H1 (cell line): ENCODE results near the gene GPNMB. TPM values are rescaled to one million over a fixed set of nuclear protein-coding genes. Genes with fewer than 3 reads are reported as not detected.

Experiments
- CTCF ChIA-PET: fragments of 300-600 bp; sonication (Branson Sonifier 250); formaldehyde crosslinking; loops from one replicate; lab custom pipeline; 2021; ENCODE audit not compliant: partially characterized antibody; lab: Charles Lee
- POLR2A ChIA-PET: fragments of 300-600 bp; sonication (Branson Sonifier 250); formaldehyde crosslinking; loops from one replicate; lab custom pipeline; 2021; ENCODE audit warnings: inconsistent platforms; ENCODE audit not compliant: partially characterized antibody; lab: Charles Lee
- DNase-seq, 2 experiments: peaks; one replicate each; pipeline versions ENCODE4 v3.0.0 to v3.0.0-alpha.2; 2010 to 2022; ENCODE audit warnings: low spot score in 2 of 2, low read depth in 1 of 2, mixed read lengths in 1 of 2
- FAIRE-seq: peaks from 2 replicates; lab custom pipeline; 2011; peaks lifted over from hg19 to GRCh38; lab: Jason Lieb, UNC
- H2AFZ ChIP-seq: 2 replicates; pipeline ENCODE4 v1.8.1; 2012; ENCODE audit warnings: low read length, inconsistent platforms
- H2AK5ac ChIP-seq: 2 replicates; pipeline ENCODE4 v1.6.1; 2013; ENCODE audit warnings: low read depth, low read length
- H2BK120ac ChIP-seq: replicated peaks from 2 replicates; pipeline ENCODE3; 2013; ENCODE audit warnings: low read depth, low read length, inconsistent platforms
- H2BK12ac ChIP-seq: 2 replicates; pipeline ENCODE4 v1.6.1; 2013; ENCODE audit warnings: low read depth, low read length
- H2BK15ac ChIP-seq: 2 replicates; pipeline ENCODE4 v1.6.1; 2013; ENCODE audit warnings: low read length
- H2BK20ac ChIP-seq: 2 replicates; pipeline ENCODE4 v1.6.1; 2013; ENCODE audit warnings: low read length
- H2BK5ac ChIP-seq: 2 replicates; pipeline ENCODE4 v1.6.1; 2013; ENCODE audit warnings: low read depth, low read length
- H3K14ac ChIP-seq: 2 replicates; pipeline ENCODE4 v1.6.1; 2013; ENCODE audit warnings: inconsistent platforms; ENCODE audit not compliant: insufficient read length
- H3K18ac ChIP-seq: 2 replicates; pipeline ENCODE4 v1.6.1; 2013; ENCODE audit warnings: low read length; ENCODE audit errors: extremely low read depth
- H3K23ac ChIP-seq: 2 replicates; pipeline ENCODE4 v1.6.1; 2013; ENCODE audit warnings: inconsistent platforms; ENCODE audit not compliant: insufficient read length
- H3K23me2 ChIP-seq: 2 replicates; pipeline ENCODE4 v1.6.1; 2013; ENCODE audit warnings: low read depth, low read length
- H3K27ac ChIP-seq: 2 replicates; pipeline ENCODE4 v1.6.1; 2011; ENCODE audit warnings: low read depth, low read length, inconsistent platforms
- H3K27me3 ChIP-seq, 4 experiments: replicated peaks in 1 of 4; 1 replicate in 1 of 4; 2 replicates in 3 of 4; pipeline versions ENCODE4 v1.6.1 to v1.8.1; 2011 to 2013; ENCODE audit warnings: low read length in 3 of 4, mild to moderate bottlenecking in 3 of 4, inconsistent platforms in 2 of 4, mixed read lengths in 2 of 4, moderate library complexity in 1 of 4; ENCODE audit not compliant: control insufficient read depth in 3 of 4, insufficient read depth in 3 of 4; ENCODE audit errors: extremely low read depth in 1 of 4
- H3K36me3 ChIP-seq, 4 experiments: 2 replicates each; pipeline versions ENCODE4 v1.6.1 to v1.8.1; 2011 to 2013; ENCODE audit warnings: mild to moderate bottlenecking in 4 of 4, low read length in 3 of 4, moderate library complexity in 2 of 4, control low read depth in 1 of 4, inconsistent platforms in 1 of 4; ENCODE audit not compliant: insufficient read depth in 4 of 4, control insufficient read depth in 2 of 4
- H3K4ac ChIP-seq: replicated peaks from 2 replicates; pipeline ENCODE3; 2013; ENCODE audit warnings: low read length, low read depth, mixed read lengths, inconsistent platforms; ENCODE audit not compliant: insufficient read length
- H3K4me1 ChIP-seq, 4 experiments: replicated peaks in 1 of 4; 1 replicate in 1 of 4; 2 replicates in 3 of 4; pipeline versions ENCODE4 v1.6.1 to v1.8.1; 2011 to 2013; ENCODE audit warnings: low read length in 3 of 4, inconsistent platforms in 2 of 4, mixed read lengths in 1 of 4; ENCODE audit not compliant: insufficient read depth in 4 of 4, control insufficient read depth in 3 of 4
- H3K4me2 ChIP-seq, 2 experiments: 2 replicates each; pipeline versions ENCODE4 v1.6.1 to v1.8.1; 2011 to 2013; ENCODE audit warnings: low read depth in 2 of 2, low read length in 2 of 2, control low read depth in 1 of 2, inconsistent platforms in 1 of 2, mild to moderate bottlenecking in 1 of 2; ENCODE audit not compliant: insufficient read depth in 1 of 2
- H3K4me3 ChIP-seq, 4 experiments: fragments of 200-600, 300-600 bp in 1 of 4; sonication (generic), shearing (Covaris generic), sonication (Bioruptor Twin) in 1 of 4; 2 replicates each; pipeline versions ENCODE4 v1.5.1 to v1.8.1; 2011 to 2016; ENCODE audit warnings: low read length in 4 of 4, low read depth in 3 of 4, control low read depth in 2 of 4, inconsistent platforms in 2 of 4, mild to moderate bottlenecking in 2 of 4, mixed read lengths in 1 of 4, moderate library complexity in 1 of 4; ENCODE audit not compliant: insufficient read depth in 2 of 4; ENCODE audit errors: extremely low read depth in 1 of 4
- H3K56ac ChIP-seq: replicated peaks from 2 replicates; pipeline ENCODE3; 2013; ENCODE audit warnings: low read depth, mild to moderate bottlenecking, mixed read lengths, low read length, inconsistent platforms; ENCODE audit not compliant: insufficient read length
- H3K79me1 ChIP-seq: 2 replicates; pipeline ENCODE4 v1.6.1; 2013; ENCODE audit warnings: low read depth, low read length, control low read depth
- H3K79me2 ChIP-seq, 2 experiments: 2 replicates each; pipeline versions ENCODE4 v1.6.1 to v1.8.1; 2012 to 2013; ENCODE audit warnings: low read length in 2 of 2, mild to moderate bottlenecking in 2 of 2, inconsistent platforms in 1 of 2; ENCODE audit not compliant: insufficient read depth in 2 of 2, control insufficient read depth in 1 of 2
- H3K9ac ChIP-seq, 4 experiments: replicated peaks in 1 of 4; 1 replicate in 1 of 4; 2 replicates in 3 of 4; pipeline versions ENCODE4 v1.6.1 to v1.8.1; 2011 to 2013; ENCODE audit warnings: low read depth in 3 of 4, low read length in 3 of 4, control low read depth in 2 of 4, mild to moderate bottlenecking in 2 of 4, moderate library complexity in 2 of 4, inconsistent platforms in 1 of 4; ENCODE audit errors: extremely low read depth in 1 of 4
- H3K9me3 ChIP-seq, 2 experiments: 2 replicates each; pipeline versions ENCODE4 v1.6.1 to v1.8.1; 2012 to 2013; ENCODE audit warnings: mild to moderate bottlenecking in 2 of 2, moderate library complexity in 2 of 2, control low read depth in 1 of 2, inconsistent platforms in 1 of 2, low read depth in 1 of 2, low read length in 1 of 2, mixed read lengths in 1 of 2; ENCODE audit not compliant: insufficient read depth in 2 of 2
- H4K20me1 ChIP-seq, 2 experiments: replicated peaks in 1 of 2; 2 replicates each; pipeline versions ENCODE3 to v1.8.1; 2011 to 2013; ENCODE audit warnings: inconsistent platforms in 2 of 2, low read length in 2 of 2, mild to moderate bottlenecking in 1 of 2; ENCODE audit not compliant: insufficient read depth in 2 of 2, control insufficient read depth in 1 of 2
- H4K5ac ChIP-seq: 2 replicates; pipeline ENCODE4 v1.6.1; 2013; ENCODE audit warnings: low read length, low read depth, mixed read lengths, inconsistent platforms; ENCODE audit not compliant: insufficient read length
- H4K8ac ChIP-seq: 2 replicates; pipeline ENCODE4 v1.8.0; 2013; ENCODE audit warnings: mild to moderate bottlenecking, moderate library complexity, low read length, inconsistent platforms; ENCODE audit not compliant: insufficient read depth; ENCODE audit errors: extremely low read depth
- H4K91ac ChIP-seq: replicated peaks from 2 replicates; pipeline ENCODE3; 2013; ENCODE audit warnings: low read length, mixed read lengths, inconsistent platforms; ENCODE audit not compliant: insufficient read length
- BCL11A ChIP-seq, 2 experiments: IDR thresholded peaks; one replicate each; pipeline ENCODE4 v1.6.1; 2011; ENCODE audit warnings: low read depth in 2 of 2, low read length in 2 of 2, mild to moderate bottlenecking in 2 of 2
- GTF2F1 ChIP-seq: IDR thresholded peaks from 2 replicates; pipeline ENCODE4 v1.6.1; 2012; ENCODE audit warnings: low read depth, low read length, improper control_type of control experiment, borderline replicate concordance
- KDM1A ChIP-seq: fragments of 200-600, 300-600 bp; sonication (generic); IDR thresholded peaks from 2 replicates; pipeline ENCODE4 v1.7.1; 2016; ENCODE audit warnings: mild to moderate bottlenecking, low read length, borderline replicate concordance
- KDM4A ChIP-seq: IDR thresholded peaks from one replicate; pipeline ENCODE4 v1.7.1; 2012; ENCODE audit warnings: low read depth, mild to moderate bottlenecking, moderate library complexity, low read length, inconsistent platforms; ENCODE audit not compliant: severe bottlenecking
- KDM5A ChIP-seq: fragments of 200-600 bp; IDR thresholded peaks from 2 replicates; pipeline ENCODE4 v1.7.1; 2012; ENCODE audit warnings: mild to moderate bottlenecking, low read length, inconsistent platforms, mixed read lengths
- RBBP5 ChIP-seq: IDR thresholded peaks from 2 replicates; pipeline ENCODE4 v1.7.1; 2012; ENCODE audit warnings: low read depth, mild to moderate bottlenecking, inconsistent platforms, low read length, moderate library complexity, borderline replicate concordance
- RFX5 ChIP-seq: IDR thresholded peaks from 2 replicates; pipeline ENCODE4 v1.6.1; 2011; ENCODE audit warnings: low read depth, low read length, improper control_type of control experiment, borderline replicate concordance
- RXRA ChIP-seq: IDR thresholded peaks from 2 replicates; pipeline ENCODE4 v1.6.1; 2011; ENCODE audit warnings: low read depth, mild to moderate bottlenecking, low read length, moderate library complexity; ENCODE audit not compliant: insufficient read depth
- SAP30 ChIP-seq: fragments of 300-600 bp; sonication (generic); IDR thresholded peaks from 2 replicates; pipeline ENCODE4 v1.7.1; 2012; ENCODE audit warnings: low read length, moderate library complexity, mild to moderate bottlenecking, inconsistent platforms; ENCODE audit not compliant: insufficient read depth, insufficient replicate concordance
- SIN3A ChIP-seq, 2 experiments: IDR thresholded peaks in 1 of 2; conservative IDR thresholded peaks in 1 of 2; 2 replicates each; pipeline ENCODE4 v1.6.1; 2011 to 2012; ENCODE audit warnings: low read length in 2 of 2, improper control_type of control experiment in 1 of 2, low read depth in 1 of 2, mild to moderate bottlenecking in 1 of 2
- SUZ12 ChIP-seq: fragments of 200-600 bp; sonication (generic); IDR thresholded peaks from 2 replicates; pipeline ENCODE4 v1.6.1; 2012; ENCODE audit warnings: mild to moderate bottlenecking, inconsistent platforms, low read length, moderate library complexity, mixed read lengths
- TAF1 ChIP-seq: IDR thresholded peaks from 2 replicates; pipeline ENCODE4 v1.6.1; 2011; ENCODE audit warnings: mild to moderate bottlenecking, low read depth, low read length
- YY1 ChIP-seq: IDR thresholded peaks from 2 replicates; pipeline ENCODE4 v1.6.1; 2011; ENCODE audit warnings: low read depth, mild to moderate bottlenecking, low read length
- WGBS, 2 experiments: shearing (Covaris generic) in 1 of 2; methylation state at CpG; one replicate each; pipeline versions ENCODE4 v1.1.6 to v1.1.7; 2013 to 2015; ENCODE audit warnings: low lambda C conversion rate in 2 of 2, mixed read lengths in 2 of 2, inconsistent platforms in 1 of 2, low coverage in 1 of 2, missing lambda C conversion rate in 1 of 2; ENCODE audit not compliant: insufficient replicate concordance in 2 of 2, insufficient coverage in 1 of 2, insufficient read length in 1 of 2; ENCODE audit errors: extremely low coverage in 1 of 2, missing lambda C conversion rate in 1 of 2; 5-methylcytosine and 5-hydroxymethylcytosine counted together
- polyA plus RNA-seq, 7 experiments: library from polyadenylated mRNA; depleted of rRNA in 3 of 7; stranded (reverse) in 5 of 7; unstranded in 2 of 7; fragments of >200 nt in 5 of 7; fragments of 200-250 nt in 2 of 7; gene quantifications; 1 replicate in 5 of 7; 2 replicates in 1 of 7; 4 replicates in 1 of 7; pipeline versions ENCODE4 v1.2.1 to v1.2.3, GENCODE V29; 2011 to 2013; ENCODE audit warnings: missing spikeins in 2 of 7, mixed read lengths in 2 of 7
- total RNA-seq: library from RNA; stranded (reverse); fragmentation: NEBNext Ultra II Directional; extraction: Animal tissue kit (Norgen Biotek cat#: 25700); gene quantifications from 2 replicates; pipeline ENCODE4 v1.2.1, GENCODE V29; 2021
- TF ChIP-seq, protein P1 (sequence below): IDR thresholded peaks from 2 replicates; pipeline ENCODE4 v1.6.1; 2012; ENCODE audit warnings: inconsistent platforms

GPNMB gene
- total and polyA plus RNA-seq, 2 of the 8 experiments (the other 6 are each of a cell fraction or from before 2014, with no cell fraction given), result 1.1 to 1.4 TPM

DNA sequence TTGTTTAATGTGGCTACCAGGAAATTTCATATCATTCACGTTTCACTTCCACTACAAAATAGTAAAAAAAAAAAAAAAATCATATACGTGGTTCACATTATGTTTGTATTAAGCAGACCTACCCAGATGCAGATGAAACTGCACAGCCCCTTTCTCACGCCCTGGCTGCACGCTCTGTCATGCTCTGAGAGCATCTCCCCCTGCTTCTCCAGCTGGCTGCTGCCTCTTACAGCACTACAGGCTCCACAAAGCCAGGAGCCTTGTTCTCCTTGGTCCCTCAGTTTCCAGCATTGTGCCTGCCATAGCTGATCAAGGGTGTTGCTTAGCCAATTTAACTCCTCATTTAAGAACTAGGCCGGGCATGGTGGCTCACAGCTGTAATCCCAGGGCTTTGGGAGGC, 6.9 kb upstream of the GPNMB start:
- H2AK5ac ChIP-seq, result no peak overlapping the region
- H3K18ac ChIP-seq, result no peak overlapping the region
- TF ChIP-seq KDM1A, result no peak
- no peak for TF ChIP-seq GTF2F1
- TF ChIP-seq TAF1, result no peak
- TF ChIP-seq SUZ12, result no peak
- no peak for TF ChIP-seq RFX5
- TF ChIP-seq RXRA, result no peak
- TF ChIP-seq RBBP5, result no peak
- TF ChIP-seq BCL11A (IDR thresholded peaks at IDR 0.05; ENCODE audit: low read depth in 2 of 2, low read length in 2 of 2), result no peak
- no peak for TF ChIP-seq YY1
- TF ChIP-seq, protein P1, sequence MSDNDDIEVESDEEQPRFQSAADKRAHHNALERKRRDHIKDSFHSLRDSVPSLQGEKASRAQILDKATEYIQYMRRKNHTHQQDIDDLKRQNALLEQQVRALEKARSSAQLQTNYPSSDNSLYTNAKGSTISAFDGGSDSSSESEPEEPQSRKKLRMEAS, result no peak
- no peak for TF ChIP-seq SAP30
- TF ChIP-seq KDM5A, result no peak
- no peak for TF ChIP-seq SIN3A (conservative IDR thresholded peaks at IDR 0.05 in 1 of 2, IDR thresholded peaks at IDR 0.05 in 1 of 2; ENCODE audit: low read depth in 1 of 2, low read length in 2 of 2)
- TF ChIP-seq KDM4A, result no peak

More for the DNA sequence above, 6.9 kb upstream of the GPNMB start:
- Histone ChIP-seq H3K23me2 (no peaks in the 10 kb centered on the region), H2BK20ac (no peak overlapping the region), H2BK120ac (no peak overlapping the region), H3K23ac (no peak overlapping the region), H4K91ac (no peak overlapping the region), H3K36me3 (no peaks in the 10 kb centered on the region), H4K5ac (no peak overlapping the region), H3K79me2 (no peaks in the 10 kb centered on the region), H2AFZ (no peak overlapping the region), H3K9ac (no peak overlapping the region), H3K27me3 (no peaks in the 10 kb centered on the region), H2BK15ac (no peak overlapping the region), H3K14ac (no peak overlapping the region), H3K56ac (no peak overlapping the region), H3K4me1 (no peaks in the 10 kb centered on the region), H3K9me3 (no peaks in the 10 kb centered on the region; a peak in 1 of 4 replicates), H4K20me1 (no peaks in the 10 kb centered on the region), H3K27ac (no peak overlapping the region), H2BK5ac (no peak overlapping the region), H4K8ac (no peak overlapping the region), H3K79me1 (no peaks in the 10 kb centered on the region), H2BK12ac (no peak overlapping the region), H3K4me3 (no peak overlapping the region), H3K4ac (no peak overlapping the region), H3K4me2 (no peak overlapping the region)
- no peak for FAIRE-seq
- POLR2A ChIA-PET, result interaction anchor here (0.7 kb wide), 1 partner anchor 142 kb away, joined by 3 read pairs; no protein-coding TSS in a partner anchor
- WGBS, 2 experiments, result 92% methylated on average over 5 of the region's 5 CpGs; no CpG with 5 or more reads in 1 of the 2 experiments
- CTCF ChIA-PET, result interaction anchor here (0.6 to 1.2 kb wide), 4 partner anchors 16 to 55 kb away, joined by 3 read pairs; no protein-coding TSS in a partner anchor
- no peak for DNase-seq
